Measurements from ENCODE around the gene CSNK1A1.
"Not testable (repeated sequence)": the region's sequence is repeated elsewhere in the genome, so short reads cannot be mapped to it uniquely, and the experiment has no call there.

Gene CSNK1A1

DNA sequence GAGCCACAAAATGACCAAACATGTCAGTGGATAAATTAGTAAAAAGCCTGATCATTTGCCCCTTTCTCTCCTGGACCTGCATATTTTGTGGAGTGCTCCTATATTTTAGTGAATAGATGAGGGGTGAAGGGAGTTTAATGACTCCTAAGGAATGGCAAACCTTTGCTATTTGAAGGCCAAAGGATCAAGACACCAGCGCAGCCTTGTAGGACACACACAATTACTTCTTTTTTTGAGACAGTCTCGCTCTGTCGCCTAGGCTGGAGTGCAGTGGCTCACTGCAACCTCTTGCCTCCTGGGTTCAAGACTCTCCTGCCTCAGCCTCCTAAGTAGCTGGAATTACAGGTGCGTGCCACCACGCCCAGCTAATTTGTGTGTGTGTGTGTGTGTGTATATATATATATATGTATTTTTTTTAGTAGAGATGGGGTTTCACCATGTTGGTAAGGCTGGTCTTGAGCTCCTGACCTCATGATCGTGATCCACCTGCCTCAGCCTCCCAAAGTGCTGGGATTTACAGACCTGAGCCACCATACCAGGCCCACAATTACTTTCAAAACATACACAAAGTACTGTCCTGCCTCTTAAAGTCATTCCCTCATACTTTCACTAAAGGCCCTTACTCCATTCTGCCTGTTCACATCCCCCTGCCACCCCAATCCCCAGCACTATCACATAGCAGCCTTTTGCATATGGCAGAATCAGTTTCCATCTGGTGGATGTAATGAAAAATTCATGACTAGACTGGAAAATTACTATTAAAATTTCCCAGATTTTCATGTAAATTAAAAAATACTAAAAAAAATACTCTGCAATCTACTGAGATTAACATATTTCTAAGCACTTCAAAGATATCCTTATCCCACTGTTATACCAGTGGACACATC, 60.4 kb downstream of the CSNK1A1 start:
- no peak for DNase-seq (ENCODE audit: low read depth)

DNA sequence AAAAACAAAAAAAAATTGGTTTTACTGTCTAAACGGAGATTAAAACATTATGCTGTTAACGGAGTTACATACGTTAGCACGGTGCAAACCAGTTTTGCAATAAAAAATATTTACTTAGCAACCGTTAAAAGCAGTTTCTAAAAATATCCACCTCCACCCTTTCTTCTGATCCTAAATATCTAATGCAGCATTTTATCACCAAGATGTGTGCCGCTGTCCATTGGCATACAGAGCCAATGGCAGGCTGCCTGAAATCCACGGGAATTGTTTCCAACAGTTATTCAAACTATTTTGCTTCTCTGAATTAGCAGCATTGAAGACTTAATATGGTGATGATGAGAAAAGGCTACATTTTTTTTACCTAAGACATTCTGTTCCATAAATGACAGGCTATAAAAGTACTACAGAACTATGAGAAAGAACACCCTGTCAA, 61.6 kb downstream of the CSNK1A1 start:
- no peak for DNase-seq (ENCODE audit: low read depth)

GRCh38 chr5:149488645-149489306, 62.5 kb downstream of the CSNK1A1 start:
- DNase-seq (ENCODE audit: low read depth): no peak

GRCh38 chr5:149487672-149488071, 63.6 kb downstream of the CSNK1A1 start:
- no peak for DNase-seq (ENCODE audit: low read depth)

DNA sequence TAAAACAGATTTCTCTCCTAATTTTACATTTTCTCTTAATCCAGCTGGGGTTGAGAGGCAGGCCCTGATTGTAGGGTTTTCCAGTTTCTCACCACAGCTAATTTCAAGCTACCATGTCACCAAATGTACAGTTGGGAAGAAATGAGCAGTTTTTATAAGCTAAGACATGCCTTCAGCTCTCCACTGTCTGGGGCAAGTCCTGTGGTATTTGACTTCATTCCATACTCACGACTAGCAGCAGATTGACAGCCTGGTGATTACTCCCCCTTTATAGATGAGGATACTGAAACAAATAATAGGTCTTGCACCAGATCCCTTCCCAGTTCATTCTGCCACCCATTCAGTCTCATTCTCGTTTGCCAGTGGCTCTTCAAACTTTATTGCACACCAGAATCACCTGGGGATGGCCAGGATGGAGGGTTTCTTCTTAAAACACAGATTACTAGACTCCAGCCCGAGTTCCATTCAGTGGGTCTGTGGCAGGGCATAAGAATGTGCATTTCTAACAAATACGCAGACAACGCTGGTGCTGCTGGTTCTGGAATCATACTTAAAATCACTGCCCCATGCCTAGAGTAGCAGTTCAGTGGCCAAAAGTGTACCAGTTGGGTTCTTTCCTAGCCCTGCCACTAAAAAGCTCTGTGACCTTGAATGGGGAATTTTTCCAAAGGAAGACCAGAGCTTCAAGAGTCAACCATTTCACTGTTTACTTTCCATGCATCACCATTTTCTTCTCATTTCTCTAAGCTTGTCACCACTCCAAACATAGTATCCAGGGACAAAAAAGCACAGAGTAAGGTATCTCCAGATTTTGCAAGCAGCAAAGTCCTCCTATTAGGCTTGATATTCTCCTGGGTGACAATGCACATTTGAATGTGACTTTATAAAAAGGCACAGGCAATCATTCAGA, 64.3 kb downstream of the CSNK1A1 start:
- DNase-seq (ENCODE audit: low read depth): no peak

- DNase-seq (ENCODE audit: low read depth): no peak
These were observed 65.3 kb downstream of the CSNK1A1 start for GRCh38 chr5:149485655-149486615.

DNA sequence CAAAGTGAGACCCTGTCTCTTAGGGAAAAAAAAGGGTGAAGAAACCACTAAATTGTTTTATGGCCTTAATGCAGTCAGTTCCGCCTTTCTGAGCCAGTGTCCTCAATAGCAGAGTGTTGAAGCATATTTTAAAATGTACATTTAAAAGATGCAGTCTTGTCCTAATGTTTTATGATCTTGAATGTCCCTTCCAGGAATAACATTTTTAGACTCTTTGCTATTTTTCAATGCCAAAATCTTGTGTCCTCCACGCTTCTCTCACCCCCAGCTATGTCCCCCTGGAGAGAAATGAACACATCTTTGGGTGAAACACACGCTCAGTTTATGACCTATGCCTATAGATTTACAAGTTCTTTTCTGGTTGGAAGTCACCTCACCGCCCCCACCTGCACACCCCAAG, 69.8 kb downstream of the CSNK1A1 start:
- no peak for DNase-seq (ENCODE audit: low read depth)

GRCh38 chr5:149478761-149479160, 72.5 kb downstream of the CSNK1A1 start:
- DNase-seq (ENCODE audit: low read depth): no peak

DNA sequence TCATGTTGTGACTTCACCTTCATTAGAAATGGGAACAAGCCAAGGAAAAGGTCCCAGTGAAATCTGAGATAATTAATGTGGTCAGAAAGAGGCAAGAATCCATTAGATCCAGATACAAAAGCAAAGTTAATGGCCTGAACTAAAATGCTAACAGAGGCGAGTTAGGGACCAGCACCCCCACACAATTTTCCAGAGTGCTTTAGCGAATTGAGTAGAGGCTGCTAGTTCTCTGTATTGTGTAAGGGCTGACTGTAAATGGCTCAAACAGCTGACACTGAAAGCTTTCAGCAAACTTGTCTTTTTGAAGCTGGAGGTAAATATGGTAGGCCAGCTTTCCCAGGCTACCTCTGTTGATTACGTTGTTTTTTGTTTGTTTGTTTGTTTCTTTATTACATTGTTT, 75.5 kb downstream of the CSNK1A1 start:
- no peak for DNase-seq (ENCODE audit: low read depth)

- no peak for DNase-seq (ENCODE audit: low read depth)
These were observed 77.0 kb downstream of the CSNK1A1 start for GRCh38 chr5:149474198-149474597.

- no peak for DNase-seq (ENCODE audit: low read depth)
These were observed 77.8 kb downstream of the CSNK1A1 start for GRCh38 chr5:149473441-149473840.

GRCh38 chr5:149472399-149472798, 78.8 kb downstream of the CSNK1A1 start:
- DNase-seq (ENCODE audit: low read depth): no peak

DNA sequence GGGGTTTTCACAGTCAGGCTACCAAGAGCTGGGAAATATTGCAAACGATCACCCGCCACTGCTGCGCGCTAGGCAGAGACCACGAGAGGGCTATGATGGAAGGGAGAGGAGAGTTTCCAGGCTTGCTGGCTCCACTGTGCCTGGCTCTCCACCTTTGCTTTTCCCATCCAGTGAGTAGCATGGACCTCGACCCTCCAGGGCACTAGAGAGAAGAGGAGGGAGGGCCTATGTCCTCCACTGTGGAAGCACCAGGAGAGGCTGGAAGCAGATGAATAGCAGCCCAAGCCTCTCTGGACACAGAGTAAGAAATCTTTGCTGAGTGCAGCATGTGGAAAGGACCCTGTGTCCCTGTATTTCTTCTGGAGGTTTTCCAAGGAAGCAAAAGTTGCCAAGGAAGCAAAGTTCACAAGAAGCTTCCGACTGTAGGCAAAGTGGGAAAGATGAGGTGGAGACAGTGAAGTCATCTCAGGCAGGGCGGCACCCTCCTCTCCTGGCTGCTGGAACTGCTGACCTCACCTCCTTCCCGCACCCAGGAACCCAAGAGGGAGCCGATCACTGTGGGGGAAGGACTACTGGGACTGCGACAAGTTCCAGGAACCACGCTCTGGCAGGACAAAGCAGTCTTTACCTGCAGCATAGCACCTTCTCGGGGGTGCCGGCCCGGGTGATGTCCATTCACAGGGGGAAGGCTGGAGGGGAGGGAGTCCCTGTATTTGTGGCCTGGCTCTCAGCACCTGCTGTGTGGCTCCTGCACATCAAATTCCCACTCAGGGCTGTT, 79.6 kb downstream of the CSNK1A1 start:
- no peak for DNase-seq (ENCODE audit: low read depth)

GRCh38 chr5:149470942-149471341, 80.3 kb downstream of the CSNK1A1 start:
- DNase-seq (ENCODE audit: low read depth): no peak

GRCh38 chr5:149466457-149466972, 84.7 kb downstream of the CSNK1A1 start:
- DNase-seq (ENCODE audit: low read depth): no peak

GRCh38 chr5:149464796-149465489, 86.3 kb downstream of the CSNK1A1 start:
- DNase-seq (ENCODE audit: low read depth): no peak

DNA sequence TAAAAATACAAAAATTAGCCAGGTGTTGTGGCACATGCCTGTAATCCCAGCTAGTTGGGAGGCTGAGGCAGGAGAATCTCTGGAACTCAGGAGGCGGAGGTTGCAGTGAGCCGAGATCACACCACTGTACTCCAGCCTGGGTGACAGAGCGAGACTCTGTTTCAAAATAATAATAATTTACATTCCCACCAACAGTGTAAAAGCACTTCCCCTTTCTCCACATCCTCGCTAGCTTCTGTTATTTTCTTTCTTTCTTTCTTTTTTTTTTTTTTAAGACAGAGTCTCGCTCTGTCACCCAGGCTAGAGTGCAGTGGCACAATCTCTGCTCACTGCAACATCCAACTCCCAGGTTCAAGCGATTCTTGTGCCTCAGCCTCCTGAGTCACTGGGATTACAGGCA, 89.3 kb downstream of the CSNK1A1 start:
- DNase-seq (ENCODE audit: low read depth): not testable (repeated sequence)

DNA sequence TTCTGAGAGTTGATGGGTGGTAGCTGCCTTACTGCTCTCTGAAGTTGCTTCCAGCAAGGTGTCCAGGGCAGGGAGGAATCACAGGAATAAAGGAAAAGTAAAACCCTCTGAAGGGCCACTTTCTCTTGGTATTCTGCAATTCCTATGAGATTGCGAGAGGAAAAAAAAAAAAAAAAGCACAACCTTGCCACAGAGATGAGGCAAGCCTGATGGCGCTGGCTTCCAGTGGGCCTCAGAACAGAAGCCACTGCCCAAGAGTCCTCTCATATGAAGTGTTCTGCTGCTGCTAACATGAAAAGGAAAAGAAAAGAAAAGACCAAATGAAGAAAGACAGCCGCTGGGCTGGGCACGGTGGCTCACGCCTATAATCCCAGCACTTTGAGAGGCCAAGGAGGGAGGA, 91.3 kb downstream of the CSNK1A1 start:
- no peak for DNase-seq (ENCODE audit: low read depth)

DNA sequence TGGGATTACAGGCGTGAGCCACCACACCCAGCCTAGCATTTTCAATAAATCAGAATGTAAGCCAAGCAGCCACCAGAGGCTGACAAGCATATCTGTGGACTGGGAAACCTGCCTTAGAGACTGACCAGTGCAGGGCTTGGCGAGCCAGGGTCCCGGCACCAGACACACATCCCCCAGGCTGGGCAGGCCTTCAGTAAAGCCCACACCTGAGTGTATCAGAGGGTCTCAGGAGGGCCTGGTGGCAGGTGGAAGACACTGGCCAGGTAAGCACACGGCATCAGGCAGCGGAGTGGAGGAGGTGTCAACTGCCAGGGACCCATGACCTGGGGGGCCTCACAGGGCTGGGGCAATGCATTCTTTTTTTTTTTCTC, 93.9 kb downstream of the CSNK1A1 start:
- no peak for DNase-seq (ENCODE audit: low read depth)

Measured in stimulated activated CD8-positive, alpha-beta memory T cell treated with anti-CD3 and anti-CD28 coated beads, Interleukin-15, amount 100 ng/mL, for 24 hours (primary cell).